Measurements from ENCODE around the gene ZPBP2. TPM values are rescaled to one million over a fixed set of nuclear protein-coding genes. Genes with fewer than 3 reads are reported as not detected.

ZPBP2 gene
- polyA plus RNA-seq, 1 donor (not counting 4 experiments of a cell fraction or from before 2014, with no cell fraction given), result not detected

DNA sequence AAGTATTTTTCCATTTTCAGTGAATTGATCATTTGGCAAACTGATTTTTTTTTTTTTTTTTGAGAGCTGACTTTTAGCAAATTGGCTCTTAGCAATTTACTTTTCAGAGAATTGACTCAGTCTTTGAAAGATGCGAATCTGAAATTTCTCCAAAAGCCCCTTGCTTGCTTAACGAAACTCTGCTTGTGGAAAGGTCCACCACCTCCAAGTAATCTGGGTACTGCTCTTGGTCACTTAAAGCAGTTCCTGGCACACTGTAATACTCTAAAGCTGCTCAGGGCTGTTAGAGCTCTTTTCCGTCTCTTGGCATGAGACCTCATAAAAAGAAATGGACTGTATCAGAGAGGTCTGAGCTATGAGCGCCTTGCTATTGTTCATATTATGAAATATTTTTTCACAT is 47.6 kb downstream of the ZPBP2 start:
- Histone ChIP-seq H3K9me3 (ENCODE audit: control insufficient read depth, low read depth, low read length) (no peaks in the 10 kb centered on the region), H3K4me1 (ENCODE audit: control insufficient read depth, extremely low read depth, insufficient read depth, low read length) (no peaks in the 10 kb centered on the region), H3K9me1 (ENCODE audit: control insufficient read depth, extremely low read depth, insufficient read depth, low read length) (no peaks in the 10 kb centered on the region), H3K4me2 (ENCODE audit: control insufficient read depth, extremely low read depth, insufficient read depth, low read depth, low read length) (no peak overlapping the region), H4K20me1 (ENCODE audit: control insufficient read depth, extremely low read depth, insufficient read depth, low read length) (no peaks in the 10 kb centered on the region), H3K9ac (ENCODE audit: control insufficient read depth, extremely low read depth, insufficient read depth, low read length) (no peak overlapping the region), H2AFZ (ENCODE audit: control insufficient read depth, low read length) (no peak overlapping the region), H3K36me3 (ENCODE audit: control insufficient read depth in 2 of 2, extremely low read depth in 1 of 2, insufficient read depth in 2 of 2, low read length in 2 of 2) (peaks cover 9 to 17% of the 10 kb centered on the region in 2 experiments), H3K27ac (ENCODE audit: control insufficient read depth, insufficient read depth, low read length) (no peak overlapping the region), H3K4me3 (ENCODE audit: control insufficient read depth in 2 of 3, extremely low read depth in 1 of 3, insufficient read depth in 2 of 3, low read depth in 1 of 3, low read length in 3 of 3) (no peak overlapping the region), H3K79me2 (ENCODE audit: control insufficient read depth, insufficient read depth, low read length) (no peaks in the 10 kb centered on the region), H3K27me3 (ENCODE audit: control insufficient read depth, extremely low read depth, insufficient read depth, low read length) (no peaks in the 10 kb centered on the region)
- FAIRE-seq (no peak), DNase-seq (ENCODE audit: low read depth, low spot score) (no peak)
- no peak for TF ChIP-seq CTCF (optimal IDR thresholded peaks at IDR 0.05 in 1 of 3, IDR thresholded peaks at IDR 0.05 in 1 of 3, conservative IDR thresholded peaks at IDR 0.05 in 1 of 3; ENCODE audit: extremely low read depth in 1 of 3, insufficient read depth in 2 of 3, low read length in 3 of 3)
- TF ChIP-seq EZH2 (IDR thresholded peaks at IDR 0.05; ENCODE audit: low read length), result no peak
- dilution Hi-C loops (cut with MboI; ENCODE audit: extremely low pct_ligation_motif_present, low sequenced_read_pairs), result no loop called here

DNA sequence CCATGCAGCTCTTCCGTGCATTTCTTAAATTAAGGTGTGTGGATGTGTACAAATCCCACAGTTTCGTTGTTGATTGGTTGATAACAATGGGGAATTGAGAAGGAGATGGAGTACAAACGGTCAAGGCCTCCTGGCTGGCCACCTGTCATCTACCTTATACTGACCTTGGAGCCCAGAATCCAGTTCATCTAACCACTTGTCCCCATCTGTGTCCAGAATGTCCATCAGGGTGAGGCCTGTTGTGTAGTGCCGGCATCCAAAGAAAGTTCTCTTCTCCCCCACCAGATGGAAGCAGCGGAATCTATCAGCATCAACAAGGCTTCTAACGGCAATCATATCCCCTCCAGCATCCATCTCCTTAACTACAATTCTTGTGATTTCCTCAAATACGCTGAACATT is 48.9 kb downstream of the ZPBP2 start:
- TF ChIP-seq EZH2 (IDR thresholded peaks at IDR 0.05; ENCODE audit: low read length) (no peak), CTCF (optimal IDR thresholded peaks at IDR 0.05 in 1 of 3, IDR thresholded peaks at IDR 0.05 in 1 of 3, conservative IDR thresholded peaks at IDR 0.05 in 1 of 3; ENCODE audit: extremely low read depth in 1 of 3, insufficient read depth in 2 of 3, low read length in 3 of 3) (peak in 2 of 3 experiments; percentile 8 to 9)
- Histone ChIP-seq H2AFZ (ENCODE audit: control insufficient read depth, low read length) (no peak overlapping the region), H3K27ac (ENCODE audit: control insufficient read depth, insufficient read depth, low read length) (no peak overlapping the region), H3K36me3 (ENCODE audit: control insufficient read depth in 2 of 2, extremely low read depth in 1 of 2, insufficient read depth in 2 of 2, low read length in 2 of 2) (peaks cover 17 to 21% of the 10 kb centered on the region in 2 experiments), H3K4me1 (ENCODE audit: control insufficient read depth, extremely low read depth, insufficient read depth, low read length) (no peaks in the 10 kb centered on the region), H3K79me2 (ENCODE audit: control insufficient read depth, insufficient read depth, low read length) (no peaks in the 10 kb centered on the region), H3K4me2 (ENCODE audit: control insufficient read depth, extremely low read depth, insufficient read depth, low read depth, low read length) (no peak overlapping the region), H3K9me3 (ENCODE audit: control insufficient read depth, low read depth, low read length) (no peaks in the 10 kb centered on the region), H3K4me3 (ENCODE audit: control insufficient read depth in 2 of 3, extremely low read depth in 1 of 3, insufficient read depth in 2 of 3, low read depth in 1 of 3, low read length in 3 of 3) (no peak overlapping the region), H4K20me1 (ENCODE audit: control insufficient read depth, extremely low read depth, insufficient read depth, low read length) (no peaks in the 10 kb centered on the region), H3K9ac (ENCODE audit: control insufficient read depth, extremely low read depth, insufficient read depth, low read length) (no peak overlapping the region), H3K27me3 (ENCODE audit: control insufficient read depth, extremely low read depth, insufficient read depth, low read length) (no peaks in the 10 kb centered on the region), H3K9me1 (ENCODE audit: control insufficient read depth, extremely low read depth, insufficient read depth, low read length) (no peaks in the 10 kb centered on the region)
- no peak for DNase-seq (ENCODE audit: low read depth, low spot score)
- dilution Hi-C loops (cut with MboI; ENCODE audit: extremely low pct_ligation_motif_present, low sequenced_read_pairs), result no loop called here
- FAIRE-seq, result no peak

Measured in keratinocyte (primary cell).